ENCODE results near the gene PEX3.

- TF ChIP-seq POLR2AphosphoS5 (IDR thresholded peaks at IDR 0.05; ENCODE audit: low read depth): no peak
- TF ChIP-seq, protein P1, sequence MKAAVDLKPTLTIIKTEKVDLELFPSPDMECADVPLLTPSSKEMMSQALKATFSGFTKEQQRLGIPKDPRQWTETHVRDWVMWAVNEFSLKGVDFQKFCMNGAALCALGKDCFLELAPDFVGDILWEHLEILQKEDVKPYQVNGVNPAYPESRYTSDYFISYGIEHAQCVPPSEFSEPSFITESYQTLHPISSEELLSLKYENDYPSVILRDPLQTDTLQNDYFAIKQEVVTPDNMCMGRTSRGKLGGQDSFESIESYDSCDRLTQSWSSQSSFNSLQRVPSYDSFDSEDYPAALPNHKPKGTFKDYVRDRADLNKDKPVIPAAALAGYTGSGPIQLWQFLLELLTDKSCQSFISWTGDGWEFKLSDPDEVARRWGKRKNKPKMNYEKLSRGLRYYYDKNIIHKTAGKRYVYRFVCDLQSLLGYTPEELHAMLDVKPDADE (IDR thresholded peaks at IDR 0.05): no peak
- TF ChIP-seq, protein P2, sequence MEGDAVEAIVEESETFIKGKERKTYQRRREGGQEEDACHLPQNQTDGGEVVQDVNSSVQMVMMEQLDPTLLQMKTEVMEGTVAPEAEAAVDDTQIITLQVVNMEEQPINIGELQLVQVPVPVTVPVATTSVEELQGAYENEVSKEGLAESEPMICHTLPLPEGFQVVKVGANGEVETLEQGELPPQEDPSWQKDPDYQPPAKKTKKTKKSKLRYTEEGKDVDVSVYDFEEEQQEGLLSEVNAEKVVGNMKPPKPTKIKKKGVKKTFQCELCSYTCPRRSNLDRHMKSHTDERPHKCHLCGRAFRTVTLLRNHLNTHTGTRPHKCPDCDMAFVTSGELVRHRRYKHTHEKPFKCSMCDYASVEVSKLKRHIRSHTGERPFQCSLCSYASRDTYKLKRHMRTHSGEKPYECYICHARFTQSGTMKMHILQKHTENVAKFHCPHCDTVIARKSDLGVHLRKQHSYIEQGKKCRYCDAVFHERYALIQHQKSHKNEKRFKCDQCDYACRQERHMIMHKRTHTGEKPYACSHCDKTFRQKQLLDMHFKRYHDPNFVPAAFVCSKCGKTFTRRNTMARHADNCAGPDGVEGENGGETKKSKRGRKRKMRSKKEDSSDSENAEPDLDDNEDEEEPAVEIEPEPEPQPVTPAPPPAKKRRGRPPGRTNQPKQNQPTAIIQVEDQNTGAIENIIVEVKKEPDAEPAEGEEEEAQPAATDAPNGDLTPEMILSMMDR (conservative IDR thresholded peaks at IDR 0.05; ENCODE audit: low read depth in 2 of 2): no peak
- no peak for TF ChIP-seq EZH2 (IDR thresholded peaks at IDR 0.05; ENCODE audit: low read depth, unreplicated experiment)
Observed at GRCh38 chr6:143443096-143443495, 7.5 kb upstream of the PEX3 start.
